Astrocyte of the cerebellum (primary cell): ENCODE results near the gene PSD4.

Source experiments
- DNase-seq: peaks from one replicate; pipeline ENCODE4 v3.0.0-alpha.2; 2011; ENCODE audit warnings: low read depth
- H3K4me3 ChIP-seq: 2 replicates; pipeline ENCODE4 v1.5.1; 2011; ENCODE audit warnings: mild to moderate bottlenecking, low read depth, low read length, moderate library complexity
- in situ Hi-C: cut with HindIII; loops from 2 replicates; pipeline ENCODE4 v1.10.0; 2017; ENCODE audit warnings: low sequenced_read_pairs
- TF ChIP-seq, protein P1 (sequence below): IDR thresholded peaks from 2 replicates; pipeline ENCODE4 v1.5.1; 2012; ENCODE audit warnings: low read length, low read depth, moderate library complexity, mild to moderate bottlenecking; ENCODE audit errors: missing control alignments

The PSD4 gene

GRCh38 chr2:113217455-113218282 is 43.9 kb downstream of the PSD4 start:
- TF ChIP-seq, protein P1, sequence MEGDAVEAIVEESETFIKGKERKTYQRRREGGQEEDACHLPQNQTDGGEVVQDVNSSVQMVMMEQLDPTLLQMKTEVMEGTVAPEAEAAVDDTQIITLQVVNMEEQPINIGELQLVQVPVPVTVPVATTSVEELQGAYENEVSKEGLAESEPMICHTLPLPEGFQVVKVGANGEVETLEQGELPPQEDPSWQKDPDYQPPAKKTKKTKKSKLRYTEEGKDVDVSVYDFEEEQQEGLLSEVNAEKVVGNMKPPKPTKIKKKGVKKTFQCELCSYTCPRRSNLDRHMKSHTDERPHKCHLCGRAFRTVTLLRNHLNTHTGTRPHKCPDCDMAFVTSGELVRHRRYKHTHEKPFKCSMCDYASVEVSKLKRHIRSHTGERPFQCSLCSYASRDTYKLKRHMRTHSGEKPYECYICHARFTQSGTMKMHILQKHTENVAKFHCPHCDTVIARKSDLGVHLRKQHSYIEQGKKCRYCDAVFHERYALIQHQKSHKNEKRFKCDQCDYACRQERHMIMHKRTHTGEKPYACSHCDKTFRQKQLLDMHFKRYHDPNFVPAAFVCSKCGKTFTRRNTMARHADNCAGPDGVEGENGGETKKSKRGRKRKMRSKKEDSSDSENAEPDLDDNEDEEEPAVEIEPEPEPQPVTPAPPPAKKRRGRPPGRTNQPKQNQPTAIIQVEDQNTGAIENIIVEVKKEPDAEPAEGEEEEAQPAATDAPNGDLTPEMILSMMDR: no peak
- peak; percentile 66 for DNase-seq
- in situ Hi-C loops: no loop called here

GRCh38 chr2:113218283-113219091 is 44.7 kb downstream of the PSD4 start:
- DNase-seq: no peak
- TF ChIP-seq, protein P1: no peak
- H3K4me3 ChIP-seq: no peak overlapping the region
- in situ Hi-C loops: no loop called here

More at GRCh38 chr2:113217455-113218282, 43.9 kb downstream of the PSD4 start:
- no peak overlapping the region for H3K4me3 ChIP-seq

DNA sequence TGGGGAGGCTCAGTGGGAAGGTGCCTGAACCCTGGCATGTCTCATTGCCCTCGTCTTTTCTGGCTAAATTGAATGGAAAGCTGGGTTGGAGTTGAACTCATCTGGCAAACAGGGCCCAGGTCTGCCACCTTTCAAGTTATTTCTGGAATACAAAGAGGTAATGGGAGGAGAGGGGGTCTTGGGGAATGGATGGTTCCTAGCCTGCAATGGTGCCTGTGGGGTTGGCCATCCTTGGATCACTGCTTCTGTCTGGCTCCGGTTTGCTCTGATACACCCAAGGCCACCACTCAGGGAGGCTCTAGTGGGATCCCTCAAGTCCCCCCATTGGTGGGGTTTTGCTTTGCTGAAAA is 45.3 kb downstream of the PSD4 start:
- H3K4me3 ChIP-seq: no peak overlapping the region
- no peak for DNase-seq
- in situ Hi-C loops: no loop called here
- TF ChIP-seq, protein P1: no peak

DNA sequence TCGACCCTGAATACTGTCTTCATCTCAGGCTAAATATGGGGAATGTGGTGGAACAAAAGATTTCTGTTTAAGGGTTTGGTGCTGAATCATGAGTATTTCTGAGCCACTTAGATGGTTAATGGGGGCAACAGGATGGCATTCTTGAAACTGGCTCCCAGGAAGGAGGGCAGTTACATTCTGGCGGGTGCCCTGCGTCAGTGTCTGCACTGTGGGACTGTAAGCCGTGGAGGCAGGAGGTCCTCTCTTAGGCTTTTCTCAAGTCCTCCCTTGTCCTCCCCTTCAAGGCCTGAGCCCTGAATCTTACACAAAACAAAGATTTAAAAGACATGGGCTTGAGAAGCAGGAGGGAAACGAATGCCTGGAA is 45.7 kb downstream of the PSD4 start:
- no peak for DNase-seq
- in situ Hi-C loops: no loop called here
- H3K4me3 ChIP-seq: no peak overlapping the region
- TF ChIP-seq, protein P1: no peak

DNA sequence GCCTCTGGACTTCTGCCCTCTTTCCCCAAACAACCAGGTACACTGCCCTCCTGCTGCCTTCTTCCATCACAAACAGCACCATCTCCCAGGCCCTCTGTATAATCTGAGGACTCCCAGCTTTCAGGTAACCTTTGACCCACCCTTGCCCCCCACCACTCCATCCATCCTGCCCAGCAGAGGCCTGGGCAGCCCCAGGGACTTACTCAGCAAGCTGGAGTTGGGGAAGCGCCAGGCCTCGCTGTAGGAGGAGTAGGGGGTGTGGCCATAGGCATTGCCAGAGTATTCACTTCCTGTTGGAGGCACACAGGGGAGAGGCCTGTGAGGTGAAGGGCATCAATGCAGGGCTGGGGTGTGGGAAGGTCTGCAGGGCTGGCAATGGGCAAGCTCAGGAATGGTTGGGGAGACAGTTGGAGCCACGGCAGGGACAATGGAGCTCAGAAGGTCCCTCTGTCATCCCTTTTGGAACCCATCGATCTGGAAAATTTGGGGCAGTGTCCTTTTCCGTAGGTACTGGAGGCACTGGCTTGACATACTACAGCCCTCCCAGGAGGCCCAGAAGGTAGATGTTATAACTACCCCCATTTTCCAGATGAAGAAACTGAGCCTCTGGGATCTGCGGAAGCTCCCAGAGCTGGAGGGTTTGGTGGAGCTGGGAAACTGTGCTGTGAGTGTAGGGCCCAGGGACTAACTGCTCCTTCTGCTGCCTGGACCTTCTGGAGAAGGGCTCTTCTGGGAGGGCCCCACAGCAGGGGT is 46.3 kb downstream of the PSD4 start:
- in situ Hi-C loops: no loop called here
- no peak for DNase-seq
- TF ChIP-seq, protein P1: no peak
- H3K4me3 ChIP-seq: no peak overlapping the region

DNA sequence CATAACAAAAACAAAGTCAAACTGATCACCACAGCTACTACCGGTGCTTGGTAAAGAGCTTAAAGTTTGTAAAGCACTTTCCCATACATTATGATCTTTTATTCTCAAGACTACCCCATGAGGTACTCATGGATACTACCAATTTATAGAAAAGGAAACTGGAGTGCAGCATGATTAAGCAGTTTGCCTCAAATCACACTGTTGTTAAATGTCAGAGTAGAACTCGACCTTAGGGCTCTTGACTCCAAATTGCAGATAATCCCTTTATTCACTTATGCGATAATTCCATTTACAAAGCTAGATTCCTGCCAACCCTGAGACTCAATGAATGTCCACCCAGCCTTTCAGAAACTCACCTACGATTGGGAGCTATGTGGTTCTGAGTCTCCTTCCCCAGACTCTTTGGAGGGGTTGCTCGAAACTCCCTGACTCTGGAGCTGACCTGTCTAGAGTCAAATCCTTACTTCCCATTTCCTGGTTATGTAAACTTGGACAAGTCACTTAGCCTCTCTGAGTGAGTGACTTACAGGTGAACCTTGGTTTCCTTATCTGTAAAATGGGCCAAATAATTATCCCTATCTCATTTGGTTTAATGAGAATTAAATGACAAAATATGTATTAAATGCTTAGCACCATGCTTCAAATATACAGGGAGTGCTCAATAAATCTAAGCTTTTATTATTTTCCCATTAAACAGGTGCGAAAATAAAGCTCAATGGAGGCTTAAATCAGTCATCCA is 47.4 kb downstream of the PSD4 start:
- in situ Hi-C loops: no loop called here
- H3K4me3 ChIP-seq: no peak overlapping the region
- no peak for DNase-seq
- TF ChIP-seq, protein P1: no peak
